HEK293 (cell line): ENCODE results near the gene LAYN.

Source experiments
- CTCF ChIA-PET: fragments of 350-600 bp; formaldehyde crosslinking; extraction: SDS; loops from one replicate; lab custom pipeline; 2021; ENCODE audit warnings: antibody characterized with exemption; lab: Yijun Ruan, JAX
- POLR2A ChIA-PET: fragments of 300-600 bp; formaldehyde crosslinking; extraction: SDS; loops from one replicate; lab custom pipeline; 2020; ENCODE audit warnings: antibody characterized with exemption, inconsistent platforms; lab: Yijun Ruan, JAX
- H3K27ac ChIP-seq: fragments of 200-500 bp; sonication (Bioruptor generic); 2 replicates; pipeline ENCODE4 v1.5.1; 2014; ENCODE audit warnings: low read depth, low read length, control low read depth, inconsistent platforms; ENCODE audit errors: extremely low read depth
- H3K36me3 ChIP-seq, 2 experiments: fragments of 200-500 bp in 1 of 2; sonication (Bioruptor generic) in 1 of 2; 1 replicate in 1 of 2; 2 replicates in 1 of 2; pipeline ENCODE4 v1.5.1; 2014 to 2017; ENCODE audit warnings: inconsistent platforms in 2 of 2, low read length in 2 of 2; ENCODE audit not compliant: control insufficient read depth in 2 of 2, insufficient read depth in 1 of 2
- H3K4me1 ChIP-seq: fragments of 200-500 bp; sonication (Bioruptor generic); 2 replicates; pipeline ENCODE4 v1.5.1; 2014; ENCODE audit warnings: mild to moderate bottlenecking, low read length, inconsistent platforms; ENCODE audit not compliant: control insufficient read depth, insufficient read depth
- H3K4me3 ChIP-seq: 2 replicates; pipeline ENCODE4 v1.5.1; 2011; ENCODE audit warnings: low read depth, mild to moderate bottlenecking, control low read depth, low read length, moderate library complexity
- H3K9me3 ChIP-seq: fragments of 200-500 bp; sonication (Bioruptor generic); 2 replicates; pipeline ENCODE4 v1.5.1; 2014; ENCODE audit warnings: low read depth, low read length, inconsistent platforms; ENCODE audit not compliant: control insufficient read depth, insufficient read depth
- BCL6B ChIP-seq: fragments of 450-650 bp; formaldehyde crosslinking; IDR thresholded peaks from 2 replicates; pipeline ENCODE4 v1.5.1; 2017; ENCODE audit warnings: missing biosample characterization, missing genetic modification characterization
- EGR2 ChIP-seq: fragments of 450-650 bp; formaldehyde crosslinking; IDR thresholded peaks from 2 replicates; pipeline ENCODE4 v1.5.1; 2016; ENCODE audit warnings: low read depth, missing biosample characterization, missing genetic modification characterization
- FEZF1 ChIP-seq: fragments of 450-650 bp; formaldehyde crosslinking; IDR thresholded peaks from 2 replicates; pipeline ENCODE4 v1.5.1; 2016; ENCODE audit warnings: missing biosample characterization, missing genetic modification characterization
- INSM2 ChIP-seq: fragments of 450-650 bp; formaldehyde crosslinking; IDR thresholded peaks from 2 replicates; pipeline ENCODE4 v1.5.1; 2016; ENCODE audit warnings: missing biosample characterization, missing genetic modification characterization
- SP2 ChIP-seq: fragments of 450-650 bp; formaldehyde crosslinking; IDR thresholded peaks from 2 replicates; pipeline ENCODE4 v1.5.1; 2016; ENCODE audit warnings: missing biosample characterization, missing genetic modification characterization
- ZBTB48 ChIP-seq: fragments of 450-650 bp; formaldehyde crosslinking; IDR thresholded peaks from 2 replicates; pipeline ENCODE4 v1.5.1; 2016; ENCODE audit warnings: missing biosample characterization, missing genetic modification characterization
- ZFP69B ChIP-seq: fragments of 450-650 bp; formaldehyde crosslinking; IDR thresholded peaks from 2 replicates; pipeline ENCODE4 v1.5.1; 2016; ENCODE audit warnings: missing biosample characterization, missing genetic modification characterization
- ZNF10 ChIP-seq: fragments of 450-650 bp; formaldehyde crosslinking; IDR thresholded peaks from 2 replicates; pipeline ENCODE4 v1.5.1; 2017; ENCODE audit warnings: missing biosample characterization, missing genetic modification characterization
- ZNF18 ChIP-seq: fragments of 450-650 bp; formaldehyde crosslinking; IDR thresholded peaks from 2 replicates; pipeline ENCODE4 v1.5.1; 2016; ENCODE audit warnings: missing biosample characterization, missing genetic modification characterization
- ZNF184 ChIP-seq: fragments of 450-650 bp; IDR thresholded peaks from 2 replicates; pipeline ENCODE4 v1.5.1; 2018; ENCODE audit warnings: missing biosample characterization, mild to moderate bottlenecking, missing genetic modification characterization
- ZNF398 ChIP-seq: fragments of 450-650 bp; formaldehyde crosslinking; IDR thresholded peaks from 2 replicates; pipeline ENCODE4 v1.5.1; 2017; ENCODE audit warnings: missing biosample characterization, missing genetic modification characterization
- ZNF449 ChIP-seq: fragments of 450-650 bp; formaldehyde crosslinking; IDR thresholded peaks from 2 replicates; pipeline ENCODE4 v1.5.1; 2017; ENCODE audit warnings: missing biosample characterization, mild to moderate bottlenecking, missing genetic modification characterization, moderate library complexity
- ZNF488 ChIP-seq: fragments of 450-650 bp; formaldehyde crosslinking; IDR thresholded peaks from 2 replicates; pipeline ENCODE4 v1.5.1; 2016; ENCODE audit warnings: missing biosample characterization, missing genetic modification characterization
- ZNF521 ChIP-seq: fragments of 450-650 bp; formaldehyde crosslinking; IDR thresholded peaks from 2 replicates; pipeline ENCODE4 v1.5.1; 2017; ENCODE audit warnings: missing biosample characterization, mild to moderate bottlenecking, missing genetic modification characterization
- ZNF558 ChIP-seq: fragments of 450-650 bp; formaldehyde crosslinking; IDR thresholded peaks from 2 replicates; pipeline ENCODE4 v1.5.1; 2016; ENCODE audit warnings: missing biosample characterization, missing genetic modification characterization
- ZNF561 ChIP-seq: fragments of 450-650 bp; IDR thresholded peaks from 2 replicates; pipeline ENCODE4 v1.5.1; 2018; ENCODE audit warnings: missing biosample characterization, missing genetic modification characterization, borderline replicate concordance
- ZNF621 ChIP-seq: fragments of 450-650 bp; formaldehyde crosslinking; IDR thresholded peaks from 2 replicates; pipeline ENCODE4 v1.5.1; 2017; ENCODE audit warnings: missing biosample characterization, missing genetic modification characterization
- ZNF677 ChIP-seq: fragments of 450-650 bp; IDR thresholded peaks from 2 replicates; pipeline ENCODE4 v1.5.0; 2018; ENCODE audit warnings: missing biosample characterization, mild to moderate bottlenecking, missing genetic modification characterization, moderate library complexity
- ZNF701 ChIP-seq: fragments of 450-650 bp; formaldehyde crosslinking; IDR thresholded peaks from 2 replicates; pipeline ENCODE4 v1.5.1; 2016; ENCODE audit warnings: missing biosample characterization, missing genetic modification characterization
- ZSCAN30 ChIP-seq: fragments of 450-650 bp; IDR thresholded peaks from 2 replicates; pipeline ENCODE4 v1.5.1; 2018; ENCODE audit warnings: missing biosample characterization, mild to moderate bottlenecking, missing genetic modification characterization, moderate library complexity
- ZSCAN4 ChIP-seq: fragments of 450-650 bp; formaldehyde crosslinking; IDR thresholded peaks from 2 replicates; pipeline ENCODE4 v1.5.1; 2017; ENCODE audit warnings: missing biosample characterization, missing genetic modification characterization

Gene LAYN

GRCh38 chr11:111540114-111540936, at the start of gene LAYN (continued):
- 0 out of 2 replicates have a peak, but pooled peaks have one; percentile 4 for TF ChIP-seq EGR2 (tag by site-specific recombination)
- TF ChIP-seq ZSCAN4 (tag by site-specific recombination), result no peak
- no peak for TF ChIP-seq ZNF521 (tag by site-specific recombination)
- TF ChIP-seq INSM2 (tag by site-specific recombination), result no peak
- peak; percentile 54; the same call in 1 of the 2 replicates for TF ChIP-seq ZNF398 (tag by site-specific recombination)

- CTCF ChIA-PET, result interaction anchor here (0.8 to 1.2 kb wide), 2 partner anchors 11 to 41 kb away, joined by 3 to 4 read pairs; no protein-coding TSS in a partner anchor
- H3K36me3 ChIP-seq, result no peaks in the 10 kb centered on the region
- H3K4me3 ChIP-seq, result no peak overlapping the region
- H3K27ac ChIP-seq, result no peak overlapping the region
- H3K4me1 ChIP-seq, result no peaks in the 10 kb centered on the region
- POLR2A ChIA-PET, result no interaction called here
- TF ChIP-seq FEZF1 (tag by site-specific recombination) (peak; percentile 37; the same call in 1 of the 2 replicates), ZNF677 (no peak)
- no peaks in the 10 kb centered on the region for H3K9me3 ChIP-seq
Measured at GRCh38 chr11:111494040-111494439, 46.5 kb upstream of the LAYN start.

GRCh38 chr11:111499483-111499882, 41.0 kb upstream of the LAYN start:
- ChIA-PET POLR2A (no interaction called here), CTCF (interaction anchor here (0.6 kb wide), 1 partner anchor 17 kb away, joined by 3 read pairs; no protein-coding TSS in a partner anchor)
- H3K4me1 ChIP-seq, result no peaks in the 10 kb centered on the region
- H3K9me3 ChIP-seq, result no peaks in the 10 kb centered on the region
- H3K4me3 ChIP-seq, result no peak overlapping the region
- no peak overlapping the region for H3K27ac ChIP-seq
- H3K36me3 ChIP-seq, result no peaks in the 10 kb centered on the region
- TF ChIP-seq ZNF621 (tag by site-specific recombination) (no peak), ZNF701 (tag by site-specific recombination) (no peak), ZSCAN30 (no peak), ZNF184 (no peak), ZNF558 (tag by site-specific recombination) (no peak), ZFP69B (tag by site-specific recombination) (no peak), BCL6B (no peak), ZNF449 (no peak), ZNF561 (tag by site-specific recombination) (no peak), ZNF10 (tag by site-specific recombination) (no peak), ZBTB48 (no peak), ZNF488 (no peak), ZNF18 (tag by site-specific recombination) (no peak), SP2 (tag by site-specific recombination) (no peak)
